Peyer's patch (tissue), 4 donors: ENCODE measurements around the gene TAF3.

Experiments
- POLR2A ChIP-seq, 2 donors: fragments of 450-650 bp; IDR thresholded peaks; one replicate each; pipeline ENCODE4 v1.5.1; 2017; ENCODE audit warnings: antibody characterized with exemption in 2 of 2, mild to moderate bottlenecking in 2 of 2, moderate library complexity in 2 of 2
- TF ChIP-seq, protein P1 (sequence below), 6 experiments: fragments of 450-650 bp in 4 of 6; fragments of 200-600 bp in 2 of 6; sonication (generic) in 1 of 6; IDR thresholded peaks; one replicate each; pipeline ENCODE4 v1.5.1; 2017 to 2019; ENCODE audit warnings: antibody characterized with exemption in 6 of 6, mild to moderate bottlenecking in 3 of 6, moderate library complexity in 1 of 6

DNA sequence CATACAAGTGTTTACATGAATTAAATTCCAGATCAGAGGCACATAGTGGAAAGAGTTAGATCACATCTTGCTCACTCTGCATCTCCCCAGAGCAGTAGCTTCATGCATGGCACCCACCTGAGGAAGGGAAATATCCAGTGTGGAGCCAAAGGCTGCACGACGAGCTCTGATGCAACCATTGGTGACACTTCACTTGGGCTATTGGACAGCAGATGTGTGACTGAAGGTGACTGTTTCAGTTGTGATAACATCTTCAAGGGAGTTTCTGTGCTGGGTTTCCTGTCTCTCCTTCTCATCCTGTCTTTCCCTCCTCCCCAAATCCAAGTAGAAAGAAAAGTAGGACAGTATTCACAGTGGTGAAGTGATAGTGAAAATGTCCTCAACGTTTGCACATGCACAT lies 115.0 kb downstream of the TAF3 start:
- TF ChIP-seq, protein P1, sequence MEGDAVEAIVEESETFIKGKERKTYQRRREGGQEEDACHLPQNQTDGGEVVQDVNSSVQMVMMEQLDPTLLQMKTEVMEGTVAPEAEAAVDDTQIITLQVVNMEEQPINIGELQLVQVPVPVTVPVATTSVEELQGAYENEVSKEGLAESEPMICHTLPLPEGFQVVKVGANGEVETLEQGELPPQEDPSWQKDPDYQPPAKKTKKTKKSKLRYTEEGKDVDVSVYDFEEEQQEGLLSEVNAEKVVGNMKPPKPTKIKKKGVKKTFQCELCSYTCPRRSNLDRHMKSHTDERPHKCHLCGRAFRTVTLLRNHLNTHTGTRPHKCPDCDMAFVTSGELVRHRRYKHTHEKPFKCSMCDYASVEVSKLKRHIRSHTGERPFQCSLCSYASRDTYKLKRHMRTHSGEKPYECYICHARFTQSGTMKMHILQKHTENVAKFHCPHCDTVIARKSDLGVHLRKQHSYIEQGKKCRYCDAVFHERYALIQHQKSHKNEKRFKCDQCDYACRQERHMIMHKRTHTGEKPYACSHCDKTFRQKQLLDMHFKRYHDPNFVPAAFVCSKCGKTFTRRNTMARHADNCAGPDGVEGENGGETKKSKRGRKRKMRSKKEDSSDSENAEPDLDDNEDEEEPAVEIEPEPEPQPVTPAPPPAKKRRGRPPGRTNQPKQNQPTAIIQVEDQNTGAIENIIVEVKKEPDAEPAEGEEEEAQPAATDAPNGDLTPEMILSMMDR (IDR thresholded peaks at IDR 0.05), result no peak
- TF ChIP-seq POLR2A (IDR thresholded peaks at IDR 0.05), result no peak
